Panc1 (cell line): Measurements from ENCODE around the gene ZFP62. TPM values are rescaled to one million over a fixed set of nuclear protein-coding genes. Genes with fewer than 3 reads are reported as not detected.
A peak's percentile ranks its signal among the peaks of the same experiment; 100 is the strongest.

Source experiments
- ATAC-seq: fragments of 200-7000 bp; cut with Tn5 transposase; 2 replicates; pipeline ENCODE4 v1.9.1; 2020; ENCODE audit warnings: mild to moderate bottlenecking, moderate library complexity
- BruUV-seq: library from RNA; stranded (reverse); fragments of 400-500 nt; replicated peaks from 2 replicates; lab custom pipeline; 2021; lab: Mats Ljungman, UMichigan
- CTCF ChIA-PET: fragments of 300-600 bp; sonication (Branson Sonifier 250); formaldehyde crosslinking; loops from one replicate; lab custom pipeline; 2022; ENCODE audit warnings: antibody characterized with exemption; lab: Charles Lee
- POLR2A ChIA-PET: fragments of 300-600 bp; sonication (Branson Sonifier 250); formaldehyde crosslinking; loops from one replicate; lab custom pipeline; 2022; ENCODE audit warnings: antibody characterized with exemption; lab: Charles Lee
- DNase-seq: peaks from one replicate; pipeline ENCODE4 v3.0.0-alpha.2; 2010; ENCODE audit warnings: low read depth, low spot score
- H3K27ac ChIP-seq: 2 replicates; pipeline ENCODE4 v1.5.1; 2011; ENCODE audit warnings: mild to moderate bottlenecking, low read length, inconsistent platforms
- H3K27me3 ChIP-seq: fragments of 200-500 bp; sonication (Bioruptor generic); 2 replicates; pipeline ENCODE4 v1.6.0; 2014; ENCODE audit warnings: low read length, inconsistent platforms; ENCODE audit not compliant: control insufficient read depth, insufficient read depth
- H3K36me3 ChIP-seq: fragments of 200-500 bp; sonication (Bioruptor generic); 2 replicates; pipeline ENCODE4 v1.5.1; 2014; ENCODE audit warnings: inconsistent platforms, mild to moderate bottlenecking, low read length, moderate library complexity; ENCODE audit not compliant: control insufficient read depth, insufficient read depth
- H3K4me1 ChIP-seq: 2 replicates; pipeline ENCODE4 v1.5.1; 2011; ENCODE audit warnings: inconsistent platforms, mild to moderate bottlenecking, low read length, moderate library complexity; ENCODE audit not compliant: control insufficient read depth, insufficient read depth
- H3K4me3 ChIP-seq, 2 experiments: 2 replicates each; pipeline ENCODE4 v1.5.1; 2011 to 2012; ENCODE audit warnings: low read depth in 2 of 2, low read length in 2 of 2, mild to moderate bottlenecking in 2 of 2, inconsistent platforms in 1 of 2, moderate library complexity in 1 of 2
- H3K9me3 ChIP-seq: fragments of 200-500 bp; sonication (Bioruptor generic); 2 replicates; pipeline ENCODE4 v1.5.1; 2014; ENCODE audit warnings: low read depth, mild to moderate bottlenecking, inconsistent platforms, low read length, moderate library complexity; ENCODE audit not compliant: control insufficient read depth, insufficient read depth
- CTCF ChIP-seq: fragments of 450-650 bp; IDR thresholded peaks from 2 replicates; pipeline ENCODE4 v1.5.1; 2017; ENCODE audit warnings: mild to moderate bottlenecking
- POLR2AphosphoS5 ChIP-seq: IDR thresholded peaks from 2 replicates; pipeline ENCODE4 v1.6.1; 2012; ENCODE audit warnings: mild to moderate bottlenecking, low read depth, low read length, moderate library complexity
- SIN3A ChIP-seq: IDR thresholded peaks from 2 replicates; pipeline ENCODE4 v1.6.1; 2012; ENCODE audit warnings: low read depth, mild to moderate bottlenecking, low read length, moderate library complexity, borderline replicate concordance; ENCODE audit not compliant: insufficient read depth
- TCF7L2 ChIP-seq: IDR thresholded peaks from 2 replicates; pipeline ENCODE4 v1.6.1; 2011; ENCODE audit warnings: mild to moderate bottlenecking, low read depth, low read length, inconsistent platforms
- in situ Hi-C: cut with HindIII; loops from 2 replicates; pipeline ENCODE4 v1.10.0; 2016; ENCODE audit warnings: low sequenced_read_pairs, low pct_unique_long_range_greater_than_20kb
- intact Hi-C: fragments of 100-400 bp; cut with micrococcal nuclease; formaldehyde crosslinking; loops from one replicate; pipeline ENCODE4 v1.10.0; 2022; ENCODE audit not compliant: unreplicated experiment
- total RNA-seq: library from RNA; stranded (reverse); gene quantifications from one replicate; pipeline ENCODE4 v1.2.1, GENCODE V29; 2021; ENCODE audit not compliant: unreplicated experiment
- TF ChIP-seq, protein P1 (sequence below), 2 experiments: IDR thresholded peaks; 2 replicates each; pipeline ENCODE4 v1.6.1; 2011 to 2012; ENCODE audit warnings: low read depth in 2 of 2, control low read depth in 1 of 2, low read length in 1 of 2, mild to moderate bottlenecking in 1 of 2, moderate library complexity in 1 of 2; ENCODE audit not compliant: insufficient read depth in 1 of 2

The ZFP62 gene
- total RNA-seq, 1 experiment from 2014 or later, result 17.8 TPM

- H3K36me3 ChIP-seq, result no peaks in the 10 kb centered on the region; the same call in 1 of the 2 replicates
- no peaks in the 10 kb centered on the region for H3K9me3 ChIP-seq
- H3K4me3 ChIP-seq, result peak overlapping the region; percentile 71 to 92
- ATAC-seq, result peak; percentile 18
- POLR2A ChIA-PET, result no interaction called here
- peak overlapping the region; percentile 76 for H3K27ac ChIP-seq
- CTCF ChIA-PET, result interaction anchor here (1.4 kb wide), 1 partner anchor 17 kb away, joined by 3 read pairs; no protein-coding TSS in a partner anchor
- no peaks in the 10 kb centered on the region for H3K27me3 ChIP-seq
- intact Hi-C loops (loop anchor here (10.0 kb wide), 1 partner anchor 383 kb away; no protein-coding TSS in a partner anchor), in situ Hi-C loops (no loop called here)
- peaks cover 44% of the 10 kb centered on the region for H3K4me1 ChIP-seq
- DNase-seq, result no peak
- BruUV-seq, result no TSS peak
- TF ChIP-seq POLR2AphosphoS5 (no peak), SIN3A (0 out of 2 replicates have a peak, but pooled peaks have one; percentile 29), TCF7L2 (no peak), CTCF (no peak)
- TF ChIP-seq, protein P1, sequence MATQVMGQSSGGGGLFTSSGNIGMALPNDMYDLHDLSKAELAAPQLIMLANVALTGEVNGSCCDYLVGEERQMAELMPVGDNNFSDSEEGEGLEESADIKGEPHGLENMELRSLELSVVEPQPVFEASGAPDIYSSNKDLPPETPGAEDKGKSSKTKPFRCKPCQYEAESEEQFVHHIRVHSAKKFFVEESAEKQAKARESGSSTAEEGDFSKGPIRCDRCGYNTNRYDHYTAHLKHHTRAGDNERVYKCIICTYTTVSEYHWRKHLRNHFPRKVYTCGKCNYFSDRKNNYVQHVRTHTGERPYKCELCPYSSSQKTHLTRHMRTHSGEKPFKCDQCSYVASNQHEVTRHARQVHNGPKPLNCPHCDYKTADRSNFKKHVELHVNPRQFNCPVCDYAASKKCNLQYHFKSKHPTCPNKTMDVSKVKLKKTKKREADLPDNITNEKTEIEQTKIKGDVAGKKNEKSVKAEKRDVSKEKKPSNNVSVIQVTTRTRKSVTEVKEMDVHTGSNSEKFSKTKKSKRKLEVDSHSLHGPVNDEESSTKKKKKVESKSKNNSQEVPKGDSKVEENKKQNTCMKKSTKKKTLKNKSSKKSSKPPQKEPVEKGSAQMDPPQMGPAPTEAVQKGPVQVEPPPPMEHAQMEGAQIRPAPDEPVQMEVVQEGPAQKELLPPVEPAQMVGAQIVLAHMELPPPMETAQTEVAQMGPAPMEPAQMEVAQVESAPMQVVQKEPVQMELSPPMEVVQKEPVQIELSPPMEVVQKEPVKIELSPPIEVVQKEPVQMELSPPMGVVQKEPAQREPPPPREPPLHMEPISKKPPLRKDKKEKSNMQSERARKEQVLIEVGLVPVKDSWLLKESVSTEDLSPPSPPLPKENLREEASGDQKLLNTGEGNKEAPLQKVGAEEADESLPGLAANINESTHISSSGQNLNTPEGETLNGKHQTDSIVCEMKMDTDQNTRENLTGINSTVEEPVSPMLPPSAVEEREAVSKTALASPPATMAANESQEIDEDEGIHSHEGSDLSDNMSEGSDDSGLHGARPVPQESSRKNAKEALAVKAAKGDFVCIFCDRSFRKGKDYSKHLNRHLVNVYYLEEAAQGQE (IDR thresholded peaks at IDR 0.05; ENCODE audit: insufficient read depth in 1 of 2, low read depth in 2 of 2, low read length in 1 of 2), result no peak
Measured at GRCh38 chr5:180801596-180802324, 59.3 kb downstream of the ZFP62 start.

DNA sequence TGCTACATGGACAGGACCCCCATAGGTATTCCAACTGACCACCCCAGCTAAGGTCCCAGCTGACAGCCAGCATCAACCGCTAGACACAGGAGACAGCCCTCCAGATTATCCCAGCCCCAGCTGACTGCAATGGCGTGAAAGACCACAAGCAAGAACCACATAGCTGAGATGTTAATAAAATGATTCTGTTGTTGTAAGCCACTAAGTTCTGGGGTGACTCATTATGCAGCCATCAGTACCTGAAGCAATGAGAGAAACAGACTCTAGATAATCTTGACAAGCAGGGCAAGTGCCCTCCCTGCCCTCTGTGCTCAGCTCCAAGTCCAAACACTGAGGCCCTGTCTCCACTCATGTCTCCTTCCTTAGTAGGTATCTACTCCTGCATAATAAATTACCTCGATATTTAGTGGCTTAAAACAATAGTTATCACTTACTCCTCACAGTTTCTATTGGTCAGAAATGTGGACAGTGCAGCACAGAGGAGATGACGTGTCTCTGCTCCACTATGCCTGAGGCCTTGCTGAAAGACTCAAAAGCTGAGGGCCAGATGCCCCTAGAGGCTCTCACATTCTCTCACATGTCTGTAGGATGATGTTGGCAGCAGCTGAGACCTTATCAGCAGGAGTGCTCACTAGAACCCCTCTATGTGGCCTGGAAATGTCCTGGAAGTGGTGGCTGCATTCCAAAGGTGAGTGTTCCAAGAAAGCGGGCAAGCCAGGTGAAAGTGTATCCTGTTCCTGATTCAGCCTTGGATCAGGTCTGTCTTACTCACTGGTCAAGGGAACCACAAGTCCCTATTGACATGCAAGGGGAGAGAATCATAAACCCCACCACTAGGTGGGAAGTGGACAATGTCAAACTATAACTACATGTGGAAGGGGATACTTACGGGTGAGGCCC is 60.9 kb downstream of the ZFP62 start:
- POLR2A ChIA-PET, result no interaction called here
- ATAC-seq (no peak), DNase-seq (no peak)
- no peaks in the 10 kb centered on the region; the same call in 1 of the 2 replicates for H3K36me3 ChIP-seq
- H3K9me3 ChIP-seq, result no peaks in the 10 kb centered on the region
- no TSS peak for BruUV-seq
- CTCF ChIA-PET, result interaction anchor here (1.3 kb wide), 1 partner anchor 18 kb away, joined by 3 read pairs; no protein-coding TSS in a partner anchor
- intact Hi-C loops (loop anchor here (10.0 kb wide), 1 partner anchor 385 kb away; no protein-coding TSS in a partner anchor), in situ Hi-C loops (no loop called here)
- H3K4me1 ChIP-seq, result peaks cover 38% of the 10 kb centered on the region
- H3K27ac ChIP-seq, result no peak overlapping the region
- no peaks in the 10 kb centered on the region for H3K27me3 ChIP-seq
- H3K4me3 ChIP-seq, result no peak overlapping the region
- TF ChIP-seq, protein P1 (IDR thresholded peaks at IDR 0.05; ENCODE audit: insufficient read depth in 1 of 2, low read depth in 2 of 2, low read length in 1 of 2), result no peak
- no peak for TF ChIP-seq TCF7L2
- no peak for TF ChIP-seq SIN3A
- TF ChIP-seq CTCF, result no peak
- TF ChIP-seq POLR2AphosphoS5, result no peak
